Superior temporal gyrus (tissue), 1 donor: ENCODE measurements around the gene CBX1.

Experiments
- DNase-seq: peaks from one replicate; pipeline ENCODE4 v3.0.0-alpha.2; 2016; ENCODE audit errors: extremely low spot score

The CBX1 gene

DNA sequence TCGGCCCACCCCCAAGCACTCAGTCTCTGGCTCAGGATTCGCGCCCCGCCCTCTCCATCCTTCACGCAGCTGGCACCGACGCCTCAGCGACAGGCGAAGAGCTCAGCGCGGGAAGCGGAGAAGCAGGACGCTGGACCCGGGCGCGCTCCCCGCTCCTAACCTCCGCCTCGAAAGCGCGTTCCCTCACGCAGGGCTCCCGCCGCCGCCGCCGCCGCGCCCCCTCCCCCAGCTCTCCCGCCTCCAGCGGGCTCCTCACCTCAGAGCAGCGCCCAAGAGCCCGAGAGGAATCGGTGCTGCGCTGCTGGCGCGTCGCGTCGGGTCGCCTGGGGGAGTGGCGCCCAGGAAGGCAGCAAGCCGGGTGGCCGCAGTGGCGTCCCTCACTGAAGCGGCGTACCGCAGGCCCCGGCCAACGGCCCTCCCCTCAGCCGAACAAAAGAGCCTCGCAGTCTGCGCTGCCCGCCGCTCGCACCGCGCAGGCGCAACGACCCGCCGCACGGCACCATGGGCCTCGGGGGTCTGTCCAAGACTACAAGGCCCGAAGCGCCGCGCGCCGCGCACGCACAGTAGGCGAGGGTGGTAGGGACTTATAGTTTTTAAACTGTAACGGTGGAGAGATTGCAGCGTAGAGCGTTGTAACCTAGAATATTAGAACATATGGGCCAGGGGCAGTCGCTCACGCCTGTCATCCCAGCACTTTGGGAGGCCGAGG, at the start of gene CBX1:
CBX1 (minus strand) TSS at position 467 of the 709 bp plus-strand sequence. CDS start 24,474 bp downstream, outside the sequence.
- DNase-seq = peak; percentile 95

DNA sequence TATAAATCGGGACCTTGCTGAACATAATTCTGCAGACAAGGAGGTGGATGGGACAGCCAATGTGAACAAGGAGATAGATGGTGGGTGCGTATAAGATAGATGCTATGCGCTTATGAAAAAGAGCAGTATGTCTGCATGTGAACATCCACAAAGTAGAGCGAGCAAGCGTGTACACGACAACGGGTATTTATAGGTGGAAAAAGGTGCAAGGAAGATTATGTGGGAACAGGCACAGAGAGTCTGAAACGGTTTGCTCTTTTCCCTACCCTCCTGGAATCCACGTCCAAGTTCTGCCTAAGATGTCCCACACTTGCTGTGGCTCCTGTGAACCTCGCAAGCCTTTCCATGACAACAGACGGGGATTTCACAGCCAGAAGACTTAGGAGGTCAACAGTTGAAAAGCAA, 49.3 kb upstream of the CBX1 start:
- DNase-seq = no peak

DNA sequence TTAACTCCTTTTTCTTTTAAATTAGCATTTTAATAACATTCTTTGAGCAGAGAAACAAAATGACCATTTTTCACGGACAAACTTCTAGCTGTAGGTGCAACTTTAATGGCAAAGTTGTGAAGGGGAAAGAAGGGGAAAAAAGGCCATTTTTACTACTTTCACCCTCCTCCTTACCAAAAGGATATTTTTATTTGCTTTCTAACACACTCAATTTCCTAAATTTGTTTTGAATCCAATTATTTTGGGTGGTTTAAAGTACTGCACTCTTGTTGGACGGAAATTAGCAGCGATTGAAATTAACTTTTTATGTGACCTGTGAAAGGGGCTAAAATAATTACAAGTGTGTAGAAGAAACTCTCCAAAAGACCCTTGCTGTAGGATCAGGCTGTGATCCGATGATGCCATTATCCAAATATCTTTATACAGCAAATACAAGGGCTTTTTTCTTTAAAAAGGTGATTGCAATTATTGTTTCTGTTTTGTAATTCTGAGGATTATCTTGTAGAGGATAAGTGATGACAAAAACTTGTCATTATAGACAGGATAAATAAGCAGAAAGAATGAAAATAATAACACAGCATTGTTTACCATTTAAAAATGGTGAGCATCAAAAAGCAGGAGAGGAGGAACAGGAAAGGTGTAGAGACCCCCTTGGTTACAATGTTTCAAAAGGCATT, 48.6 kb upstream of the CBX1 start:
- no peak for DNase-seq

DNA sequence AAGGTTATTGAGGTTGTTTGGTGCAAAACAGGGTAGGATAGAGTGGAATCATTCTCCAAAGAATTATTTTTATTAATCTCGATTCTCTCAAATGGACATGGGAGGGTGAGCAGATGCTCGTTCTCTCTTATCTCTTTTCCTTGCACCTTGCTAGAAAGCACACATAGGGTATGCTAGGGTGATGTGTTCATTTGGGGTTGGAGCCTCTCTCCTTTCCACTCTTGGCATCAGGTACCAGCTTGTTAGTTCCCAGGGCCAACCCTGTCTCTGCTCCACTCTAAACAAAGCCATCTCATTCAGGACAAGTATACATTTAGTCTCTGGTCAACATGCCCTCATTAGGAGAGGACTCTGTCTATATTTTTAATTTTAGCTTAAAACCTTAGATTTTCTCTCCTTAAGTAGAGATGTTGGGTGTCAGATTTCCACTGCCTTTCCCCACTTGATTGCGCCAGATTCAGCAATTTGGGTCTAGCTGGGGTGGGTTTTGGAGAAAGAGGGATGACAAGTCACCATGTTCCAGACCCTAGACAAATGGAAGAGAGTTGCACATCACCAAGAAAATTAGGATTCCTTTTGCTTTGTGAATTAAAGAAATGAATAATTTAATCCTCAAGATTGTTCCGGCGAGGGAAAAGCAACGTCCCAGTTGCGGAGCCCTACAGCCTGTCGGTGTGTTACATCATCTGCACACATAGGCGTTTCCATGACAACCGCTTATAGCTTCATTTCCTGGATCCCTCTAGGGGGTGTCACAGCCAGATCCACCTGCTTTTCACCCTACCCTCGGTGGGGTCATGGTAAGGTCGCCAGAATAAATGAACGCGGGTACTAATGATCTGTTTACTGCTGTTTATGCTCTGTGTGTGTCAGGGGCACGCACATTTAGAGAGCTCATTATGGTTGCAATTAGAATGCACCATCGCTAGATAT, 47.8 kb upstream of the CBX1 start:
- DNase-seq = no peak

DNA sequence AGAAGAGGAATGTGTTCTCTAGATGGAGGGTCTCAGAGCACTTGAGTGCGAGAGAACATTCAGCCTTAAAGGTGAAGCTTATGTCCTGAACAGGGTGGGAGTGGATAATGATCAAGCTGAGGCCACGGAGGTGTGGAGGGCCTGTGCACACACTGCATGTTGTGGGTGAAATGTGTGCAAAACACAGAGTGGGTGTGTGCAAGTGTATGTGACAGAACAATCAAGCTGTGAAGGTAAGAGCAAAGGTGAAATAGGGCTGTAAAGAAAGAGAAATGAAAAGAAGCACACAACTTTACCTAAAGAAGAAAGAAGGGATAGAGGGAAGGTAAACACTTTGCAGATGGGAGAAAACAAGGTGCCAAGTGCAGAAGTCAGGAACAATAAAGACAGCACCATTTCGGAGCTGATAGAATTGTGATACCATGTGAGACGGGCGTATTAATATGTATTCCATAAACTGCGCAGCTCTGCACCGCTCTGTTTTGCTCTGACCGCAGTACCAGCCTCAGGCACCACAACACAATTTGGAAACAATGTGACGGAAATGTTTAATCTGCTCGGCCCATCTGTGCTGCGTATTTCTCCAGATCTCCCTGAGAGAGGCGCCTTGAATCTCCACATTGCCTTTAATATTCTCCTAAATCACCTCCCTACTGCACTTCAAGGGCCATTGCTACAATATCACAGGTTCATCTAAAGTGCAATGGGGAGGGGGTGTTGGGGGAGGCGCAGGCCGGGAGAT, 46.9 kb upstream of the CBX1 start:
- DNase-seq = no peak

DNA sequence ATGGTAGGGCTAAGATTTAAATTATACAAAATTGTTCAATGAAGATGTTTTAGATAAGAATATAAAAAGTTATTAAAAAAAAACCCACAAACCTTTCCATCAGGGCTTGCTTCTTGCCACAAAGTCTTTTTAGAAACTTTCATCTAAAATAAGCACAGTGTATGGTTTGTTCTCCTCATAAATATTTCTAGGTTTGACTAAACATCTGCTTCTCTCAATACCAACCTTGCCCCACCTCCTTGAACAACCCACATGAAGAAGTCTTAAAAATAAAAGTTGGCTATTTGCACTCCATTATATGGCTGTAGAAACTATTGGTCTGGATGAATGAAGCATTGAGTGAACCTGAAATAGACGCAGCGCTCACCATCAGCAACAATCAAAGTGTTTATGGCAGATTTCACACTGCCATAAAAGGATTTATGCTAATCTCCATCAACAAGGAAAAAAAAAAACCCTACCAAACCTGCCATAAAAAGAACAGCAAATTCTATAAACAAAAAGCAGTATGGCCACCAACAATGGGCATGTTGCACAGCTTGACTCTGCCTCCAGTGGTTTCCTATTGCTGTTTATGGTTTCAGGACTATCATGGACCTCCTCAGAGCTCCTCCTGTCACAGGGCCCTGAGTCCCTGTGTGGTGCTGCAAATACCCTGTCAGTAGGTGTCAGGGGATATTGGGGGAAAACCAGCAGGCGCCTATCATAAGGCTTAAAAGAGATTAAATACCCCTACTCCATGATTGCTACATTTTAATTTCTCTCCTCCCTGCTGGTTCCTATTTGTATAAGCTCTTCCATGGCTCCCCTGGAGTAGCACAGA, 43.9 kb upstream of the CBX1 start:
- DNase-seq = no peak

DNA sequence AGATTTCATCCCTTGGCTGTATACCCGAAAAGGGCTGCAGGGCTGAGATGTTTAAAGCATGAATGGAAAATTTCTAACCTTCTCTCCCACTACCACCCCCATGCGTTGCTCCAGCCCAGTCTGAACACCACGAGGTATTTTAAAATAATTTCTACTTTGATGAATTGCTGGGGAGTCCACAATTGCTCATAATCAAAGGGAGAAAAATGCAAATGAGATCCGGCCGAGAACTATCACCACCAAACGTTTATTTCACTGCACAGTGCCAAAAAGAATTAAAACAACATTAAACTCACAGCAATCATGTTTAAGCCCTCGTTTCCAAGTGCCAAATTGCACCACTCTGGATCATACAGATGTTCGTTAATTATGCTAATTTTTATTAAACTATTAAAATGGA, 43.0 kb upstream of the CBX1 start:
- no peak for DNase-seq

DNA sequence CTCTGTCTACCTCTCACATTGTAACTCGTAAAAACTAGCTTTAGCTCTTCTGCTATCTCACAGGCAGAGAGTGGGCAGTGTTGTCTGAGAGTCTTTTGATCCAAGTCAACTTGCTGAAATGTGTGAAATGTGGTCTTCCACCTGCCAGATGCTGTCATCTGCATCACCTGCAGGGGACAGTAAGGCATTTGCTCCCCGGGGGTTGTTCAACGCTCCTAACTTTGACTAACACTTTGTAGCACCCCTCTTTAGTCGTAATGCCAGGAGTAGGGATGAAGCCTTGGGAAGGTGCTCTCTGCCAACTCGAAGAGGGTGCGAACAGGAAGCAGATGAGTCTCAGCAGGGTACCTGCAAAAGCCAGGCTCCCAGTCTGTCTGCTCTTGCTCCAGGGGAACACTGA, 42.4 kb upstream of the CBX1 start:
- no peak for DNase-seq

DNA sequence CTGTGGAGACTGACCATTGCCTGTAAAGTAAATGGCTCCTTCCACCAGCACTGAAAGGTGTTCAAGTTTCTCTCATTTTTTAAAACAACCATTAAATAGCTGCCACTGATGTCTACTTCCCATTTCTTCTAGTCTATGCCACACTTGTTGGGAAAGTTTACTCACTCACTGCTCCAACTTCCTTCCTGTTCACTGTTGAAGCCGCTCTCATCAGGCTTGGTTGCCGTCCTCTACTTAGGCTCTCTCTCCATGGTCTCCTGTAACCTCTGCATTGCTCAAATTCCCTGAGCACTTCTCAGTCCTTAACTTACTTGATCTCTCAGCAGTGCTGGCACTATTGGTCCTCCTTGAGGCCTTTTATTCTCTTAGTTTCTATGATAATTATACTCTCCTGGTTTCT, 38.7 kb upstream of the CBX1 start:
- DNase-seq = no peak

DNA sequence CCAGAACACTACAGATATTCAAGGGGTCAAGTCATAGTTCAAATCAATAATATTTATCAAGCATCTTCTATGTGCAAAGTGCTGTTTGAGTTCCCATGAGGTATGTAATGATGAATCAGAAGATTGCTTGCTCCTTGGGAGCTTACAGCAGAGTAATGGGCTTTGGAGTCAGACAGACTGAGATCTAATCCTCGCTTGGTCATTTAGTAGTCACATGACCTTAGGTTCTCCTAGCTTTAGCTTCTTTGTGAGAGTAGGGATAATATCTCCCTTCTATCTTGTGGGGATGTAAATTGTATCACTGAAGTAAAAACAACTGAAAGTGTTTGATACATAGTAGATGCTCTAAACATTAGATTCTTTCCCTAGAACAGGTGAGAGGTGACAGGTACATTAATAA, 36.4 kb upstream of the CBX1 start:
- DNase-seq = no peak

DNA sequence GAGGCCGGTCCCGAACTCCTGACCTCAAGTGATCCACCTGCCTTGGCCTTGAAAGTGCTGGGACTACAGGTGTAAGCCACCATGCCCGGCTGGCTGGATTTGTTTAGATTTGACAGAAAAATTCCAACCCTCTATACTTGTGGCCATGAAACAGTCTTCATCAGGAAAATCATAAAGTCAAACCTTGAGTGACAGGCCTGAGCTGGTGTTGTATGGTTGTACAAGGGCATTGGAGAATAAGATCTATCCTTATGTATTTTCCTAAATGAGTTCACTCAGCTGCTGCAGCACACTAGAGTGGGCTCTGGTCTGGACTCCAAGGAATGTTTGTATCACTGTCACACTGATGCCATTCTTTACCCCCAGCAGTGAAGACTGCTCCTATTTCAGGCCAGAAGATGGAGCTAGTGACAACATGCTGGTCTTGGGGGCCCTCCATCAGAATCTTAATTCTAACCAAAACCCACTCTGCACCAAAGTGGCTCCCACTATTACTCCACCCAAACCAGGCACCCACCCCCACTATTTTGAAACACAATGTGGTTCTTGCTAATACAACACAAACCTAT, 33.7 kb upstream of the CBX1 start:
- DNase-seq = no peak

DNA sequence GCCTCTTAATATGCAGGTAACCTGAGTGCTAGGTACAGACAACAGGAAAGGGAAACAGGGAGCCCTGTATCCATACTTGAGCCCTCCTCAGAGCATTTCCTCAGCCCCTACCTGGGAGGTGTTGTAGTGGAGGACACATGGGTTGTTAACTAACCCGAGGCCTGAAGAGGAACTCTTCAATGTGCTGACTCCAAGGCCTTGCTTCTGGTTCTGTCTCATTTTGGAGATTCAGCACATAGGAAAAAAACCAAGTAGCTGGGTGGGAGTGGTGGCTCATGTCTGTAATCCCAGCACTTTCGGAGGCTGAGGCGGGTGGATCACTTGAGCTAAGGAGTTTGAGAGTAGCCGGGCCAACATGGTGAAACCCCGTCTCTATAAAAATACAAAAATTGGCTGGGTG, 31.1 kb upstream of the CBX1 start:
- DNase-seq = no peak

DNA sequence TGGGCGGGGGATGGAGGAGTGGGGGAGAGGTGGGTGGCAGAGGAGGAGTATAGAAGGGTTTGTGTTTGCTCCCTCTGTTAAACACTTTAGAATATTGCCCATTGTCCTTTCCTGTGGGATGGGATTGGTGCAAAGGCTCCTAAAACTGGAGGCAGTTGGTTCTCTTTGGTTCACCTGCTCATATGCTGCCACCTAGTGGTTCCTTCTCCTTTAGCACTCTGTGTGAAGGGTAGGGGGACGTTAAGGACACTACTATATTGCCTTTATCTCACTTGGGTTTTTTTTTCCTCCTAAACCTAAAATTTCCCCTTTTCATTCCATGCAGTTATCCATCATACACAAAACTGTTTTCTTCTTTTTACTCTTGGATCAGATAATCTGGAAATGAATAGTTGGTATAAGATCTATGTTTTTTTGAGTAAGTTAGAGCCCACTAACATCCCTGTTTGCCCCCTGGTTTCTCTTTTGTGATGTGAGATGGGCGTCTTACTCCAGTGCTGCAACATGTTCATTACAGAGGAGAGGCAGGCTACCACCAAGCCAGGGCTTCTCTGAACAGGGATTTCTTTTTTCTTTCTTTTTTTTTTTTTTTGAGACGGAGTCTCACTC, 30.0 kb upstream of the CBX1 start:
- peak; percentile 93 for DNase-seq

DNA sequence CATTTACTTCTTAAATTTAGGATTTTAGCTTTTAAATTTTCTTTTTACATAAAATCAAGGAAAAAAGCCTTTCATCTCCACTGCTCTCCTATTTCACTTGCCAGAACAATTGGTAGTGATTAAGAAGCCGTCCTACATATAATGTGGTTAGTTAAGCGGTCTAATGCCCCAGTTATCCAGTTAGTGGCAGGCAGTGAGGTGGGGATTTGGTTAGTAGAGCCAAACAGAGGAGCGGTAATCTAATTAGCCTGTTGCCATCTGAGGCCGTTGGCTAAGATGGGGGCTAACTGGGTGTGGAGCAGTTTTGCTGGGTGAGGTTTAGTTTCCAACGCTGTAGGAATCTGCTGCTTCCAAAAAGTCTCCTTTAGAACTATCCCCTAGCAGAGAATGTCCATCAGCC, 28.7 kb upstream of the CBX1 start:
- DNase-seq = no peak

DNA sequence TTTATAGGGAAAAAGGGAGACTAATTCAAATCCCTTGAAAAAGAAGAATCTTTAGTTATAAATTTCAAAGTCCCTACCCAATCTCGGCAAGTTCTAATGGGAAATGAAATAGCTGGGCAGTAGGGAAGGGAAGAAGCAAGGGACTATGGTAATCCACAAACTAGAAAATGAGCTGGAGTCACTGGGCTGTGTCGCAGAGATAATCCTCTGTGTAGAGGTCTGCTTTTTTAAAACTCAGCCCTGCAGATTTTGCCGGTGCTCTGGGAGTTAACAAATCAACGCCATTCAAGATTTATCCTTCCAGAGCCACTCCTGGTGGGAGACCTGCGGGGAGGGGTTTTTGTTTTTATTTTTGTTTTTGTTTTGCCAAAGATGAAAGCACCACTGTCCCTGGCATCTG, 27.1 kb upstream of the CBX1 start:
- DNase-seq = no peak

DNA sequence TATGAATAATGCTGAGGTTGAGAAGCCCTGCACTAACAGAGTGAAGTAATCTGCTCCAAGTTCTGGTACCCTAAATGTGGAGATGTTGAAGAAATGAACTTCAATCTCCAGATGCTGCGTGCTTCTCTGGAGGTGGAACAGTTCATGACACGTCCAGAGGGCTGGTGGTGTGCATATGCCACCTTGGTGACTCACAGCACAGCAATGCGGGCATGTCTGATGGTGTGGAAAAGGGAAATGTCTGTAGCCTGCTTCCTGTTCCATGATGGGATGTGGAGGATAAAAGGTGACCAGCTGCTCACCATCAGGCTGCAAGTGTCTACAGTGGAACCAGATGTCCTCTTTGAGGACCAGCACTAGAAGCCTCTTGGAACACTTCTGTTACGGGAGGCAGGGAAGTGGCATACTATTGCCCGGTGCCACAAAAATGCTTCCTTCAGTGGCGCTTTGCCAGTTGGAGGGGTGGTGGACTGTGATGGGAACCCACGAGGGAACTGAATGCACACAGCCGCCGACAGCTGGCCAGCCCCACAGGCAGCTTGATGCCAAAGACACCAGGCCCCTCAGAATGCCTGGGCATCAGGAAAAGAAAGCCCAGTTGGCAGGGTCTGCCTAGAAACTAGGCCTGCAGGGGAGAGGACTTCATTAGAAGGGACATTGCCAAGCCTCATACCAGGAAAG, 26.2 kb upstream of the CBX1 start:
- no peak for DNase-seq

DNA sequence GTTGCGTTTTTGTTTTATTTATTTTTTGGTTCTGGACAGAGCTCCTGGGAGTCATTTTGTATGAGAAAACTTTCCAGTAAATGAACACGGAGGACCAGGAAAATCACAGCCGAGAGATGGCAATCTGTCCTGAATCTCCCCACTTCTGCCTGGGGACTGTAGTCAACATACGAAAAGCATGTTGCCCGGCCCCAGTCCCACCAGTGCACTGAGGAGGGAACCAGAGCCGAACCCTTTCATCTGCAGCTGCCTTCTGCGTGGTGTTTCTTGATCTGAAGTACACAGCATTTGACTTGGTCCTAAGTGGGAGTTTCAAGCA, 25.2 kb upstream of the CBX1 start:
- DNase-seq = no peak

DNA sequence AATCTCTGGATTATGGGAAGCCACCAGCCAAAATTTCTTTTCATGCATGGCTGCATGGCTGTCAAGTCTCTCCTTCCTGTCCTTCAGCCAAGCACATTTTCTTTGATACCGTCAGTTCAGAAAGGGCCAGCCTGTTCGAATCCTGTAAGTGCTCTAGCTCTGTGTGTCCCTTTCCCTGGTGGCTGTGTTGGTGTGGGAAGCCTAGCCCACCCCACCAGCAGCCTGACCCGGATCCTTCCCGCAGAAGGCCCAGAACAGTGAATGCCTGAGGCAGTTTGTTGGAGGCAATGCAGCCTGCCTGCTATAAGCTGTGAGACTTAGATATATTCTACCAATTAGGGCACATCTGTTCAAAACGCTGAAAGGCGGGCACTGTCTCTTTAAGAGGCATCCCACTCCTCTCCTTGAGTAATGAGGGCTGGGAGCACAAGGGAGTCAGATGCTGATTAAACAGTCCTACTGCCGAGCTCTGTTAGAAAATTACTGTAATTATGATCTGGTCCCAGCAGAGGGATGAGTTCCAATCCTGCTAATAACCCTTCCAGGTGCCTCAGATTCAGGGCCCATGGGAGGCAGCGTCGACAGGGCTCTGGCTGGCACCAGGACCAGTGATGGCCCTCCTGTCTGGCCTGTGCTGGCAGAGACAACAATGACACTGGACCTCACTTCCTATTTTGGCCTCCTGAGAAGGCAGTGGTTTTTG, 24.7 kb upstream of the CBX1 start:
- DNase-seq = no peak

DNA sequence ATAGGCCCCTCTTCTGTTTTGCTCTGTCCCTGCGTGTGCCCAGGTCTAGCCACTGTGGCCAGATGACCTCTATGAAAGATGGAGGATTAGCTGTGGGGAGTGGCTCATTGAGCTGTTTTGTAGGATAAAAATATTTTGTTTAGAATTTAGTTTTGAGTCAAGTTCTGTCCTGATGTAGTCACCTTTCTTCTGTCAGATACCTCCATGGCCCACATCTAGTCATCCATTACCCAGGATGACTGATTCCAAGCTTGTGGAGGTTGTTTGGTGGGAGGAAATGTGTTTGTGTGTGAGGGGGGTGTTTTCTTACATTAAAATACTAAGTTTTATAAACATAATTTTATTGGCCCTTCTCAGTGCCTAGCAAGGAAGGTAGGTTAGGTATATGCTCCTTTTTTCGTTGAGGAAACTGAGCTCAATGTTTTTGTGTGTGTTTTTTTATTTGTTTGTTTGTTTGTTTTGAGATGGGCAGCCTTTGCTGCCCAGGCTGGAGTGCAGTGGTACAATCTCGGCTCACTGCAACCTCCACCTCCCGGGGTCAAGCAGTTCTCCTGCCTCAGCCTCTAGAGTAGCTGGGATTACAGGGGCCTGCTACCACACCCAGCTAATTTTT, 22.6 kb upstream of the CBX1 start:
- DNase-seq = no peak
